Lower leg skin (tissue), 4 donors: ENCODE data around the gene ZEB2. TPM values are rescaled to one million over a fixed set of nuclear protein-coding genes. Genes with fewer than 3 reads are reported as not detected.

Experiments used
- DNase-seq, 2 donors: peaks; one replicate each; pipeline ENCODE4 v3.0.0-alpha.2; 2019; ENCODE audit warnings: low spot score in 2 of 2
- H3K4me3 ChIP-seq: fragments of 200-600 bp; sonication (generic); 2 replicates; pipeline ENCODE4 v1.5.1; 2017; ENCODE audit warnings: mild to moderate bottlenecking, low read depth; ENCODE audit not compliant: poor library complexity, severe bottlenecking
- CTCF ChIP-seq, 3 donors: fragments of 450-650 bp; IDR thresholded peaks; one replicate each; pipeline ENCODE4 v1.5.1; 2016; ENCODE audit warnings: antibody characterized with exemption in 3 of 3, mild to moderate bottlenecking in 3 of 3, moderate library complexity in 2 of 3
- POLR2A ChIP-seq, 2 donors: fragments of 450-650 bp; IDR thresholded peaks; one replicate each; pipeline ENCODE4 v1.6.1; 2016 to 2017; ENCODE audit warnings: antibody characterized with exemption in 2 of 2, mild to moderate bottlenecking in 1 of 2, moderate library complexity in 1 of 2
- WGBS, 2 donors: methylation state at CpG; one replicate each; pipeline ENCODE4 v1.1.5; 2018; 5-methylcytosine and 5-hydroxymethylcytosine counted together
- intact Hi-C: fragments of 100-400 bp; cut with DNase I; formaldehyde crosslinking; loops from one replicate; pipeline ENCODE4 v1.15.0; 2023; ENCODE audit warnings: low total_unique reads
- total RNA-seq, 4 donors: library from RNA; depleted of rRNA; stranded (reverse); fragments of >200 nt; gene quantifications; one replicate each; pipeline ENCODE4 v1.1.0, GENCODE V29; 2016

Gene ZEB2
- total RNA-seq, 4 donors from 2014 or later: 13.8 to 38.8 (median 30.3) TPM

- no peak for TF ChIP-seq POLR2A (IDR thresholded peaks at IDR 0.05)
- TF ChIP-seq CTCF (IDR thresholded peaks at IDR 0.05): no peak
- intact Hi-C loops: loop anchor here (5.0 to 10.0 kb wide), 2 partner anchors 180 to 562 kb away; a partner anchor contains a TSS
- peak overlapping the region; percentile 19 for H3K4me3 ChIP-seq
- WGBS, 2 donors: 21 to 38% methylated on average over 6 of the region's 6 CpGs
- DNase-seq: no peak
Observed at GRCh38 chr2:144514616-144515091, 5.3 kb downstream of the ZEB2 start.

DNA sequence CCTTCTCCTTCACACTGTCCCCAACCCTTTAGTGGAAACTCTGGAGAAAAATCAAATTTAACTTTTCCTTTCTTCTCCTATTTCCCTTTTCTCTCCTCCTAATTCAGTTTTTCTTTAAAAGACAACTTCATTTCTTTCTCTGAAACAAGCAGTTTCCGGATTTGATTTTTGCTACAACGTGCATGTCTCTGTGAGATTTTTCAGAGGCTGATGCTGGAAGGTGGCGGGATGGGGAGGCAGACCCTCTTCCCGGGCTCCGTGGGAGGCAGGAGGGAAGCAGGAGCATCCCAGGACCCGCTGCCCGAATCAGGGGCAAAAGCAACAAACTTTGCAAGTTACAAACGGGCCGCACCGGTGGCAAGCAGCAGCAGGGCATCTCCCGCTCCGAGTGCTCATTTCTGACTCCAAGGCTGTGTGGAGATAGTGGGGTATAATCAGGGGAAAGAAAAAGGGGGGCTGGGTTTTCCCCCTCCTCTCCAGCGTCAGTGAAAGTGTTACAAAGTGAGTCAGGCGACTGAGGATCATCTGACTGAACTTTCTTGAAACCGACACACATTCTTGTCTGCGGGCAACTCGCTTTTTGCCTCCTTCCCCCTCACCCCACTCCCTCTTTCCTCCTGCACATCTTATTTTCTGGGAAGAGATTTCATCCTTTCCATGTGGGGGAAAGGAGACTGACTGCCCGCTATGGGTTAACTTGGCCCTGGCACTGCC lies 6.4 kb downstream of the ZEB2 start:
- H3K4me3 ChIP-seq: no peak overlapping the region
- no peak for TF ChIP-seq CTCF (IDR thresholded peaks at IDR 0.05)
- TF ChIP-seq POLR2A (IDR thresholded peaks at IDR 0.05): no peak
- 12 to 25% methylated on average over 18 of the region's 18 CpGs for WGBS, 2 donors
- intact Hi-C loops: loop anchor here (10.0 kb wide), 1 partner anchor 179 kb away; a partner anchor contains a TSS
- peak in 1 of 2 donors; percentile 88 for DNase-seq

DNA sequence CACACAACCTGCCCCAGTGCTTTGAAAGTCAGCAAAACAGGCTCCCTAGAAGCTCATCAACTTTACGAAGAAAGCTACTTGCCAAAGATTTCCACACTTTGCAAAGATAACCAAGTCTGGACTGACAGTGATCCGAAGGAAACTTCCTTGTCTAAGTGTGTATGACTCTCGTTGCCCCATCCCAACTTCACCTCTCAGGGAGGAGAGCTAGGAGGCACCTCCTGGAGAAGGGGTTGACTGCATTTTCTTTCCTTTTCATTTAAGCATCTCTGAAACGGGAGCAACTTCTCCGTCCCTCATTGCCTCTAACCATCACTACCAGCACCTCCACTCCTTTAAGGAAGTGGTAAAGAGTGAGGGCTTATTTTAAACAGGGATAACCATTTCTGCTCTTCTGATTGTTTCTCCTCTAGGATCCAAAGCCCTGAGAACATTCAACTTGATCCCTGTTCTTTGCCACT lies 7.0 kb downstream of the ZEB2 start:
- TF ChIP-seq CTCF (IDR thresholded peaks at IDR 0.05) (no peak), POLR2A (IDR thresholded peaks at IDR 0.05) (no peak)
- WGBS, 2 donors: 15 to 17% methylated on average over 5 of the region's 5 CpGs
- intact Hi-C loops: loop anchor here (10.0 kb wide), 1 partner anchor 178 kb away; a partner anchor contains a TSS
- DNase-seq: no peak
- no peak overlapping the region for H3K4me3 ChIP-seq

DNA sequence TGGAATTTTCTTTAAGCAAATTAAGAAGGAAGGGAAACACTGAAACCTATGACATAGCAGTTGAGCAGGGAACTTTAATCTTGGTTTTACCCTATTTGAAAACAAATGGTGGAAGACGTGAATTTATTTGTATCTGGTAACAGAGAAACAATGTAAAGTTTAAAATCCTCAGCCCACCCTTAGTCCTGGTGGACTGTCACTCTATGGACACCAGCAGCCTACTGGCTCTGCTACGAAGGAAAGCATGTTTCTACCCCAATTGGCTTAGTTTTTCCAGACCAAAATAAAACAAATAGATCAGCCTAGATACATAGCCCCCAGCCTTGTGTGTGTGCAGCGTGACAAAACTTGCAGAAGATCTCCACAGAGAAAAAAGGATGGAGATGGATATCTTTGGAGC lies 7.4 kb downstream of the ZEB2 start:
- 20 to 31% methylated on average over 3 of the region's 3 CpGs for WGBS, 2 donors
- no peak overlapping the region for H3K4me3 ChIP-seq
- no peak for DNase-seq
- intact Hi-C loops: loop anchor here (10.0 kb wide), 1 partner anchor 178 kb away; a partner anchor contains a TSS
- no peak for TF ChIP-seq CTCF (IDR thresholded peaks at IDR 0.05)
- no peak for TF ChIP-seq POLR2A (IDR thresholded peaks at IDR 0.05)

- no peak overlapping the region for H3K4me3 ChIP-seq
- intact Hi-C loops: loop anchor here (10.0 kb wide), 1 partner anchor 177 kb away; a partner anchor contains a TSS
- whole genome bisulfite sequencing, 2 donors: 15 to 17% methylated on average over 3 of the region's 3 CpGs
- DNase-seq: no peak
- no peak for TF ChIP-seq CTCF (IDR thresholded peaks at IDR 0.05)
- TF ChIP-seq POLR2A (IDR thresholded peaks at IDR 0.05): no peak
Observed at GRCh38 chr2:144511937-144512336, 8.0 kb downstream of the ZEB2 start.
